ENCODE data around the gene MTTP. TPM values are rescaled to one million over a fixed set of nuclear protein-coding genes. Genes with fewer than 3 reads are reported as not detected.

The MTTP gene
- total RNA-seq, 1 experiment from 2014 or later = 0.37 TPM

GRCh38 chr4:99629962-99630554, 55.4 kb downstream of the MTTP start:
- in situ Hi-C loops (cut with HindIII; ENCODE audit: low pct_unique_long_range_greater_than_20kb, low sequenced_read_pairs) = no loop called here
- no peak for DNase-seq (ENCODE audit: low read depth, low spot score)

- DNase-seq (ENCODE audit: low read depth, low spot score) = no peak
- in situ Hi-C loops (cut with HindIII; ENCODE audit: low pct_unique_long_range_greater_than_20kb, low sequenced_read_pairs) = no loop called here
These were observed 56.3 kb downstream of the MTTP start for GRCh38 chr4:99630857-99631360.

GRCh38 chr4:99633772-99634171, 59.1 kb downstream of the MTTP start:
- in situ Hi-C loops (cut with HindIII; ENCODE audit: low pct_unique_long_range_greater_than_20kb, low sequenced_read_pairs) = no loop called here
- DNase-seq (ENCODE audit: low read depth, low spot score) = no peak

GRCh38 chr4:99634742-99635360, 60.2 kb downstream of the MTTP start:
- DNase-seq (ENCODE audit: low read depth, low spot score) = no peak
- in situ Hi-C loops (cut with HindIII; ENCODE audit: low pct_unique_long_range_greater_than_20kb, low sequenced_read_pairs) = no loop called here

- DNase-seq (ENCODE audit: low read depth, low spot score) = no peak
- in situ Hi-C loops (cut with HindIII; ENCODE audit: low pct_unique_long_range_greater_than_20kb, low sequenced_read_pairs) = no loop called here
These were observed 61.0 kb downstream of the MTTP start for GRCh38 chr4:99635601-99636000.

GRCh38 chr4:99636422-99636821, 61.8 kb downstream of the MTTP start:
- no peak for DNase-seq (ENCODE audit: low read depth, low spot score)
- in situ Hi-C loops (cut with HindIII; ENCODE audit: low pct_unique_long_range_greater_than_20kb, low sequenced_read_pairs) = no loop called here

- in situ Hi-C loops (cut with HindIII; ENCODE audit: low pct_unique_long_range_greater_than_20kb, low sequenced_read_pairs) = no loop called here
- no peak for DNase-seq (ENCODE audit: low read depth, low spot score)
These were observed 62.5 kb downstream of the MTTP start for GRCh38 chr4:99637174-99637573.

- DNase-seq (ENCODE audit: low read depth, low spot score) = peak; percentile 78
- in situ Hi-C loops (cut with HindIII; ENCODE audit: low pct_unique_long_range_greater_than_20kb, low sequenced_read_pairs) = no loop called here
These were observed 66.1 kb downstream of the MTTP start for GRCh38 chr4:99640676-99641075.

GRCh38 chr4:99642725-99643489, 68.3 kb downstream of the MTTP start:
- in situ Hi-C loops (cut with HindIII; ENCODE audit: low pct_unique_long_range_greater_than_20kb, low sequenced_read_pairs) = no loop called here
- no peak for DNase-seq (ENCODE audit: low read depth, low spot score)

GRCh38 chr4:99644453-99644852, 69.8 kb downstream of the MTTP start:
- in situ Hi-C loops (cut with HindIII; ENCODE audit: low pct_unique_long_range_greater_than_20kb, low sequenced_read_pairs) = no loop called here
- no peak for DNase-seq (ENCODE audit: low read depth, low spot score)

GRCh38 chr4:99645036-99645435, 70.4 kb downstream of the MTTP start:
- in situ Hi-C loops (cut with HindIII; ENCODE audit: low pct_unique_long_range_greater_than_20kb, low sequenced_read_pairs) = no loop called here
- DNase-seq (ENCODE audit: low read depth, low spot score) = no peak

- in situ Hi-C loops (cut with HindIII; ENCODE audit: low pct_unique_long_range_greater_than_20kb, low sequenced_read_pairs) = no loop called here
- DNase-seq (ENCODE audit: low read depth, low spot score) = no peak
These were observed 71.0 kb downstream of the MTTP start for GRCh38 chr4:99645638-99646037.

GRCh38 chr4:99647071-99647470, 72.4 kb downstream of the MTTP start:
- DNase-seq (ENCODE audit: low read depth, low spot score) = no peak
- in situ Hi-C loops (cut with HindIII; ENCODE audit: low pct_unique_long_range_greater_than_20kb, low sequenced_read_pairs) = no loop called here

- peak; percentile 7 for DNase-seq (ENCODE audit: low read depth, low spot score)
- in situ Hi-C loops (cut with HindIII; ENCODE audit: low pct_unique_long_range_greater_than_20kb, low sequenced_read_pairs) = no loop called here
These were observed 73.7 kb downstream of the MTTP start for GRCh38 chr4:99648321-99648720.

GRCh38 chr4:99649208-99649607, 74.6 kb downstream of the MTTP start:
- no peak for DNase-seq (ENCODE audit: low read depth, low spot score)
- in situ Hi-C loops (cut with HindIII; ENCODE audit: low pct_unique_long_range_greater_than_20kb, low sequenced_read_pairs) = no loop called here

- in situ Hi-C loops (cut with HindIII; ENCODE audit: low pct_unique_long_range_greater_than_20kb, low sequenced_read_pairs) = no loop called here
- DNase-seq (ENCODE audit: low read depth, low spot score) = no peak
These were observed 75.2 kb downstream of the MTTP start for GRCh38 chr4:99649778-99650177.

- in situ Hi-C loops (cut with HindIII; ENCODE audit: low pct_unique_long_range_greater_than_20kb, low sequenced_read_pairs) = no loop called here
- DNase-seq (ENCODE audit: low read depth, low spot score) = no peak
These were observed 76.6 kb downstream of the MTTP start for GRCh38 chr4:99651016-99651769.

- in situ Hi-C loops (cut with HindIII; ENCODE audit: low pct_unique_long_range_greater_than_20kb, low sequenced_read_pairs) = no loop called here
These were observed 77.3 kb downstream of the MTTP start for GRCh38 chr4:99651811-99652485.

More at GRCh38 chr4:99651811-99652485, 77.3 kb downstream of the MTTP start:
- no peak for DNase-seq (ENCODE audit: low read depth, low spot score)

Data from SK-MEL-5 (cell line).